SJSA1 (cell line): ENCODE data around the gene CTNNA3. TPM values are rescaled to one million over a fixed set of nuclear protein-coding genes. Genes with fewer than 3 reads are reported as not detected.

Experiments used
- DNase-seq, 2 experiments: peaks; one replicate each; pipeline ENCODE4 v3.0.0-alpha.2; 2015 to 2020; ENCODE audit warnings: low spot score in 2 of 2, low read depth in 1 of 2
- H3K27ac ChIP-seq: fragments of 250-450 bp; sonication (Bioruptor Pico); 2 replicates; pipeline ENCODE4 v1.5.1; 2020; ENCODE audit warnings: mild to moderate bottlenecking, moderate library complexity
- H3K27me3 ChIP-seq: fragments of 250-450 bp; sonication (Bioruptor Pico); replicated peaks from 2 replicates; pipeline ENCODE4 v1.5.1; 2020; ENCODE audit warnings: mild to moderate bottlenecking, moderate library complexity
- H3K36me3 ChIP-seq: fragments of 250-450 bp; sonication (Bioruptor Pico); 2 replicates; pipeline ENCODE4 v1.5.1; 2020; ENCODE audit warnings: mild to moderate bottlenecking
- H3K4me1 ChIP-seq: fragments of 250-450 bp; sonication (Bioruptor Pico); replicated peaks from 2 replicates; pipeline ENCODE4 v1.6.1; 2021; ENCODE audit warnings: mild to moderate bottlenecking
- H3K4me3 ChIP-seq: fragments of 250-450 bp; sonication (Bioruptor Pico); 2 replicates; pipeline ENCODE4 v1.5.1; 2020; ENCODE audit warnings: mild to moderate bottlenecking
- H3K9me3 ChIP-seq: fragments of 250-450 bp; sonication (Bioruptor Pico); replicated peaks from 2 replicates; pipeline ENCODE4 v1.5.1; 2020; ENCODE audit warnings: mild to moderate bottlenecking
- total RNA-seq: library from RNA; depleted of rRNA; stranded (reverse); fragments of >200 nt; shearing (Covaris generic); gene quantifications from 2 replicates; pipeline ENCODE4 v1.2.3, GENCODE V29; 2014

Gene CTNNA3
- total RNA-seq, 1 experiment from 2014 or later = 0.18 TPM

DNA sequence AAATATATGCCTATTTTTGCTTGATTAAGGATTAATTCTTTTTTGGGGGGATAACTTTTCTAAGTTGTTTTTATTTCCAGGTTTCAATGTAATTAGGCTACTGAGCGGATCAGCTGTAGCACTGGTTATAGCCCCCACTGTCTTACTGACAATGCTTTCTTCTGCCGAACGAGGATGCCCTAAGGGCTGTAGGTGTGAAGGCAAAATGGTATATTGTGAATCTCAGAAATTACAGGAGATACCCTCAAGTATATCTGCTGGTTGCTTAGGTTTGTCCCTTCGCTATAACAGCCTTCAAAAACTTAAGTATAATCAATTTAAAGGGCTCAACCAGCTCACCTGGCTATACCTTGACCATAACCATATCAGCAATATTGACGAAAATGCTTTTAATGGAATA lies 769.2 kb downstream of the CTNNA3 start:
- Histone ChIP-seq H3K4me1 (no peaks in the 10 kb centered on the region), H3K9me3 (no peaks in the 10 kb centered on the region), H3K27ac (no peak overlapping the region), H3K36me3 (no peaks in the 10 kb centered on the region), H3K27me3 (no peaks in the 10 kb centered on the region; the same call in 1 of the 2 replicates), H3K4me3 (no peak overlapping the region)
- DNase-seq = no peak

DNA sequence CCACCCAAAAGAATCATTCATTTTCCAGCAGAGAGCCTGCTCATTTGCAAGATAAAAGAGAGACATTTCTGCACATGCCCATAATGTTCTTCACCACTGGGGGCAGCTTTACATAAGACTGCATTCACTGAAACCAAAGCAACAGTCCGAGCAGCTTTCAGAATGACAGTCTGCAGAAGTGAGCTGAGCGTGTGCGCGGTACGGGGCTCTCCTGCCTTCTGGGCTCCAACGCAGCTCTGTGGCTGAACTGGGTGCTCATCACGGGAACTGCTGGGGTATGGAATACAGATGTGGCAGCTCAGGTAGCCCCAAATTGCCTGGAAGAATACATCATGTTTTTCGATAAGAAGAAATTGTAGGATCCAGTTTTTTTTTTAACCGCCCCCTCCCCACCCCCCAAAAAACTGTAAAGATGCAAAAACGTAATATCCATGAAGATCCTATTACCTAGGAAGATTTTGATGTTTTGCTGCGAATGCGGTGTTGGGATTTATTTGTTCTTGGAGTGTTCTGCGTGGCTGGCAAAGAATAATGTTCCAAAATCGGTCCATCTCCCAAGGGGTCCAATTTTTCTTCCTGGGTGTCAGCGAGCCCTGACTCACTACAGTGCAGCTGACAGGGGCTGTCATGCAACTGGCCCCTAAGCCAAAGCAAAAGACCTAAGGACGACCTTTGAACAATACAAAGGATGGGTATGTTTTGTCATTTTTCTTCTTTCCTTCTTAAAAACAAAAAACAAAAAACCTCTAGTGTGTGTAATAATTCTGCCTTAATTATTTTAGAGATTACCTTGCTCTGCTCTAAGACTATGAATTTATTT lies 769.9 kb downstream of the CTNNA3 start, which contains the start of gene LRRTM3:
Gene LRRTM3 (plus strand): TSS at position 141 of the 820 bp plus-strand sequence.
- Histone ChIP-seq H3K4me3 (no peak within 1 kb of the TSS), H3K4me1 (no peaks in the 10 kb centered on the region)
- DNase-seq = peak in 1 of 2 experiments; percentile 8

DNA sequence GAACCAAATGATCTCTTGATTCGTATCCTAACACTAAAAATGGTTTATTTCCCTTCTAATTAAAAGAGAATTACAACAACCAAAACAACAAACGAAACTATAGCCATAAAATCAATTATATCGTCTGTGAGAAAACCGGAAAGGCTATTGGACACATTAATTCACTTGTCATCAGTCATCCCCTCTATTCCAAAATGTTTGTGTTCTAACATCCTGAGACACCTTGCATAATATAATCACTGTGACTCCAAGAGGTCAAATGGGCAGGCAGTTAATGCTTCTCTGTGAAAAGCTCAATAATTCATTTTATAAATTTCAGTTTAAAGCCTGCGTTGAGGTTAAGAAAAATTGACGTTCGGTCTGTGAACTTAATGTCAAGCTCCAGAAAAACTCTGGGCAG lies 770.6 kb downstream of the CTNNA3 start:
- H3K36me3 ChIP-seq = no peaks in the 10 kb centered on the region
- H3K4me1 ChIP-seq = no peaks in the 10 kb centered on the region
- H3K27ac ChIP-seq = no peak overlapping the region
- no peaks in the 10 kb centered on the region; the same call in 1 of the 2 replicates for H3K27me3 ChIP-seq
- no peak for DNase-seq
- H3K9me3 ChIP-seq = no peaks in the 10 kb centered on the region
- H3K4me3 ChIP-seq = no peak overlapping the region

More for the DNA sequence above, 769.9 kb downstream of the CTNNA3 start, which contains the start of gene LRRTM3:
- H3K27ac ChIP-seq = no peak within 1 kb of the TSS
- H3K36me3 ChIP-seq = no peaks in the 10 kb centered on the region
- no peaks in the 10 kb centered on the region for H3K9me3 ChIP-seq
- H3K27me3 ChIP-seq = no peaks in the 10 kb centered on the region; the same call in 1 of the 2 replicates

DNA sequence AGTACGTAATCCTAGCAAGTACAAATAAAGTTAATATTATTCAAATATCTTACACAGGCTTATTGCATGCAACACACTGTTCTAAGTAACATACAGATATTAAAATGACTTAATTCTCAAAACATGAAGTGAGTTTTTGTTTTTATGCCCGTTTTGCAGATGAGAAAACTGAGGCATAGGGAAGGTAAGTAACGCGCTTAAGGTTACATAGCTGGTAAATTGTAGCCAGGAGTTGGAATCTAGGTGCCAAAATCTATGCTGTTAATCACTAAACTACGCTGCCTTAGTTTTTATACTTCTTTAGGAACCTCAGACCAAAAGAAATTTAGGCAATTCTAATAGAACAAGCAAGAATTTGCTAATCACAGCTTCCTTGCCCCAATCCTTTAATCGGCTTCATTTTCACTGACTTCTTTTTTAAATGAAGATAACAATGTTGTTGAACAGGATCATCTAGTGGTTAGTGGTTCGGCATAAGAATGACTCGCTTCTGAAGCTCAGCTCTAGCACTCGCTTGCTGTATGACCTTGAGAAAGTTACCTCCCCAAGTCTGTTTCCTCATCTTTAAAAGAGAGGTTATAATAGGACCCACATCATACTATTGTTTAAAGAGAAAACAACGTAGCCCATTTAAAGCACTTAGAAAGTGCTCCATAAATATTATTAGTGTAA lies 771.2 kb downstream of the CTNNA3 start:
- Histone ChIP-seq H3K4me3 (no peak overlapping the region), H3K4me1 (no peaks in the 10 kb centered on the region), H3K9me3 (no peaks in the 10 kb centered on the region), H3K36me3 (no peaks in the 10 kb centered on the region), H3K27me3 (no peaks in the 10 kb centered on the region; the same call in 1 of the 2 replicates), H3K27ac (no peak overlapping the region)
- no peak for DNase-seq

DNA sequence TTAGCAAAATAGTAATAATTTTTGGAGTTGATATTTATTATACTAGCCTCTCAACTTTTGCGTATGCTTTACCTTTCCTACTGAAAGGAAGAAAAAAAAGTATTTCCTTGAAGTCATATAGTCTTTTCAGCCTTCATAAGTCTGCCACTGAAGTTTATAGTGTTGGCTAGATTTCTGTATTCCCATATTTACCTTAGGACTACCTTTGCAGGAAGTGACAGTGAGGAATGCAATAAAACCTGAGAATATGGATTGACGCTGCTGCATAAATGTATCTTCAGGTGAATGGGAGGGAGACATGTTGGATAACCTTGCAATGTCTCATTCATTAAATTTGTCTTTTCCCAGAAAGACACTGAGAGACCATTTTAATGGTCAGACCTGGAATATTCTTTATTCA lies 776.7 kb downstream of the CTNNA3 start:
- no peak for DNase-seq
- Histone ChIP-seq H3K4me3 (no peak overlapping the region), H3K27me3 (no peaks in the 10 kb centered on the region), H3K36me3 (no peaks in the 10 kb centered on the region), H3K27ac (no peak overlapping the region), H3K4me1 (no peaks in the 10 kb centered on the region), H3K9me3 (no peaks in the 10 kb centered on the region)

DNA sequence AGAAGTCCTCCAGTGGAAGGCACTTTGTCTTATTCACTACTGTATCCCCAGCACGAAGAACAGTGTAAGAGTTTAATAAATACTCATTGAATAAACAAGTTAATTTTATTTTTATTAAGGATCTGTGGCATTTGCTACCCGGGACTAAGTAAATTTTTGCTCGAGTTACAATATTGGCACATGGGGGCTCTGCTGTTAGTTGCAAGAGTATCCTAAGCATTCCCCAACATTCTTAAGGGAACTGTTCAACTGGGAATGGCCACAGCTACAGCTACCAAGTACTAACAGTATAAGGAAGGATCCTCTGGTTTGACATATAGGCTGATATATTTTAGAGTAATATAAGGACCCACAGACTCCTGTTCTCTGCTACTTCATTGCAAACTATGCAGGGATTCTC lies 778.9 kb downstream of the CTNNA3 start:
- Histone ChIP-seq H3K27ac (no peak overlapping the region), H3K9me3 (no peaks in the 10 kb centered on the region), H3K4me3 (no peak overlapping the region), H3K36me3 (no peaks in the 10 kb centered on the region), H3K27me3 (no peaks in the 10 kb centered on the region), H3K4me1 (no peaks in the 10 kb centered on the region)
- no peak for DNase-seq

DNA sequence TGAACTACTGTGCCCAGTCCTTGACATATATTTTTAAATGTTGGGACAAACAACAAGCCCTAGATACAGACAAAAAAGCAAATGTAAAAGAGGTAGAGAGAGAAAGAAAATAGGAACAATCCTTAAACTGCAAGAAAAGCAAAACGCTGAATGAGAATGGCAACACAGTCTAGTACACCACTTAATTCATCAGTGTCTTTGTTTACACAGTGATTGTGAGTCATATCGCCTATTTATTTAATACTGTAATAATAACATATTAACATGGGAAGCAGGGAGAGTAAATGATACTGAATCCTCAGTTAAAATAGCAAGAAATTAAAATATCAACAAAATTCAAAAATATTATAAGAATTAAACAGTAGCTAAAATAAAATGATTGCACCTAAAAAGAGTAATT lies 780.0 kb downstream of the CTNNA3 start:
- no peaks in the 10 kb centered on the region for H3K9me3 ChIP-seq
- no peaks in the 10 kb centered on the region for H3K27me3 ChIP-seq
- no peaks in the 10 kb centered on the region for H3K4me1 ChIP-seq
- no peaks in the 10 kb centered on the region for H3K36me3 ChIP-seq
- no peak for DNase-seq
- H3K4me3 ChIP-seq = no peak overlapping the region
- no peak overlapping the region for H3K27ac ChIP-seq

DNA sequence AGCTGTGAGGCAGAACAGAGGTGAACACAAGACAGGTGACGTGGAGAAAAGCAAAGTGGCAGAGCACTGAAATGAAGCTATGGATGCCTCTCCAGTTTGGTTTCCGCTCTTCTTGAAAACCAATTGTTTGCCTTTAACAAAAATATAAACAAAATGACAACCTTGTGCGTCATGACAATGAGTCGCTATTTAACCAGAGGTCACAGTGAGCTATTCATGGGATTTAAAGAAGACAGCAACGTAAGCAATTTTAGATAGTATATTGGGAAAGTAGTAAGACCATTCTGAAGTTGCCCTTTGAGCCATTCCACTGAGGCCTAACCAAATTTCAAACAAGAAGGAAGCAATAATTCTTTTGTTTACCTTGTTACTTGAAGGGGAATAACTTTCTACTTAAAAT lies 785.3 kb downstream of the CTNNA3 start:
- Histone ChIP-seq H3K27ac (no peak overlapping the region), H3K36me3 (no peaks in the 10 kb centered on the region), H3K27me3 (no peaks in the 10 kb centered on the region), H3K4me3 (no peak overlapping the region), H3K9me3 (no peaks in the 10 kb centered on the region), H3K4me1 (no peaks in the 10 kb centered on the region)
- DNase-seq = no peak

DNA sequence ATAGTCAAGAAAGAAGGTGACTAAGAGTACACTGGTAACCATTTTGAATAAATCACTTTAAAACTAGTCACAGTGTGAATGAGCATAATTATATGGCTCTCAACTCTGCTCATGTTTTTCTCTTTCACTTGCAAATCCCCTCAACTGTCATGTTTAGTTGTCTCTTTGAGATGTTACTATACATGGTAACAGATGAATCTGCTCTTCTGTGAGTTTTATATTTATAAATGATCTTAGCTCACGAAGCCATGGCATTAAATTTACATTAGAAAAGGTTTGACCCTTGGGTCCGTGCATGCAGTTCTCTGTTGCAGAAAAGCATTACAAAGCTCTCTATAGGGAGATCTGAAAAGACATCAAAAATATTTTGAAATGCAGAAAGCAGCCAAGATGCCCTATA lies 803.1 kb downstream of the CTNNA3 start:
- Histone ChIP-seq H3K4me3 (no peak overlapping the region), H3K27me3 (no peaks in the 10 kb centered on the region), H3K27ac (no peak overlapping the region), H3K36me3 (no peaks in the 10 kb centered on the region), H3K9me3 (no peaks in the 10 kb centered on the region), H3K4me1 (no peaks in the 10 kb centered on the region)
- DNase-seq = no peak

DNA sequence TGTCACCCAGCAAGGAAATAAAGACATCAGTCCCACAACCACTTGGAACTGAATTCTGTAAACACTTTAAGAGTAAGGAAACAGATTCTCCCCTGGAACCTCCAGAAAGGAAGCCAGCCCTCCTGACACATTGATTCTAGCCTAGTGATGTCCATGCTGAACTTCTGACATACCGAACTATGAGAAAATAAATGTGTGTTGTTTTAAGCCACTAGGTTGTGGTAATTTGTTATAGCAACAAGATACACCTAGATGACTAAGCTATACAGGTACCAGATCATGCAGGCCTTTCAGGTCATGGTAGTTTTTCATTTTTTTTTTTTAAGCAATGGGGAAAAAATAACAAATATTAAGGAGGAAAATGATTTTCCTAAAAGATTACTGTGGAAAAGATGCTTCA lies 807.8 kb downstream of the CTNNA3 start:
- DNase-seq = no peak
- Histone ChIP-seq H3K4me1 (no peaks in the 10 kb centered on the region), H3K4me3 (no peak overlapping the region), H3K36me3 (no peaks in the 10 kb centered on the region), H3K9me3 (no peaks in the 10 kb centered on the region), H3K27me3 (no peaks in the 10 kb centered on the region), H3K27ac (no peak overlapping the region)

DNA sequence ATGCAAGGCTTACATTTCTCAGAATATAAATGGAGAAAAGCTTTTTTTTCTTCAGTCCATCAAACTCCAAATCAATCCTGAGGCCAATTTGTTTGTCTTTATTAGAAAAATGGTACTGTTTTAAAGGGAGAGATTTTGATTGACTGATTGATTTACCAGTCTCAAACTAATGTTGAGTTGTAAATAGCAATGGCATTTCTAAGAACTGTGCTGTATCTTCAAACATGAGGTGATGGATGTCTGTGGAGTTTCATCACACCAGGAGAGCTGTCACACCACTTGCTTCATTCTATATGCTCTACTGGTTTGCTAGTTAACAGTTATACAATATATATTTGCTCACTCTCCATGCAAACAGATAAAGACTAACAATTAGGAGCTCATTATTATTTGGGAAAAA lies 809.1 kb downstream of the CTNNA3 start:
- no peaks in the 10 kb centered on the region for H3K27me3 ChIP-seq
- H3K27ac ChIP-seq = no peak overlapping the region
- DNase-seq = no peak

DNA sequence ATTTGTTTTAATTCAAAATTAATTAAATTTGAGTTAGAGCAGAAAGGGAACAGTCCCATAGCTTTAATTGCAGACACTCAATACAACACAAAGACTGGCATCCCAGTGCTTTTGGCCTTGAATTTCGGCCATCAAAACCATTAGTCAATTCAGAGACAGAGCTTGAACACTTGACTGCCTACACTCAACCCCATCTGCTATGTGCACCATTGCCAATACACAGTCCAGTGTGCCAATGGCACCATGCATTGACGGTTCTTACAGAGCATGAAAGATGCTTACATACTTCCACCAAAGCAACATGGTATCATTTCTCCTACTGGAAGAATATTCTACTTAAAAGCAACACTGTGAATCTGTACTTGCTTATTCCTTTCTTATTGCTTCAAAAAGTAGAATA lies 813.7 kb downstream of the CTNNA3 start:
- Histone ChIP-seq H3K9me3 (no peaks in the 10 kb centered on the region), H3K4me1 (no peaks in the 10 kb centered on the region), H3K36me3 (no peaks in the 10 kb centered on the region), H3K27me3 (no peaks in the 10 kb centered on the region), H3K4me3 (no peak overlapping the region), H3K27ac (no peak overlapping the region)
- no peak for DNase-seq

More for the DNA sequence above, 809.1 kb downstream of the CTNNA3 start:
- Histone ChIP-seq H3K4me1 (no peaks in the 10 kb centered on the region), H3K36me3 (no peaks in the 10 kb centered on the region), H3K4me3 (no peak overlapping the region), H3K9me3 (no peaks in the 10 kb centered on the region)

DNA sequence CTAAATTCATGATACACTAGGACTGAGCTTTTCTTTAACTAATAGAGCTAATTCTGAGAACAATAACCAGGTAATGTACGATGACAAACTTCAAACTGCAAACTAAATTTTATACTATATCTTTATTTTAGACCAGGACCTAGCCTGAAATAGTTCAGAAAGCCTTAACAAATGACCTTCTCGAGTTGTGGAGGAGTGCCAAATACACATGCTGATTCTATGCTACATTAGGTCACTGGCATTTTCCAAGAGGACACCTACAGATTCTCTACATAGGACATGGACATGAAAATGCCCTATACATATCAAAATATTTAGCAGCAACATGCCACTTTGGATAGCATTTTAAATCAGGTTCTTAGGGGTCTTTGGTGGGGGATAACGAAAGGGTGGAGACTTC lies 814.2 kb downstream of the CTNNA3 start:
- no peak overlapping the region for H3K4me3 ChIP-seq
- H3K4me1 ChIP-seq = no peaks in the 10 kb centered on the region
- H3K27ac ChIP-seq = no peak overlapping the region
- no peaks in the 10 kb centered on the region for H3K27me3 ChIP-seq
- no peaks in the 10 kb centered on the region for H3K9me3 ChIP-seq
- H3K36me3 ChIP-seq = no peaks in the 10 kb centered on the region
- no peak for DNase-seq

DNA sequence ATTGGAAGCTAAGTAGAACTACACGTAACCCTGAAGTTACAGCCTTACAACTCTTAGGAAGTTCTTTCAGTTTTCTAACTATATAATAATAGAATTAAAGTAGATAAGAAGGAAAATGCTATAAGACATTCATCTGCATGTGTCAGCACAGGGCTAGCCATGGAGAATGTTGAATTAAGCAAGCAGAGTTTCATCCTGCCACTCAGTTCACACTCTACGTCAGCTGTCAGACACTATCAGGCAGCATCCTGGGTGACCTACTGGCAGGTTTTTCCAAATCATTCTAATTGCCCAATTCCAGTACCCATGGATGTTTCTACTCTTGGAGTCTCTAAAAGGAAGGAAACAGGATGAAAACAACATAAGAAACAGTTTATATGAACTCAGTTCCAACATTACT lies 815.2 kb downstream of the CTNNA3 start:
- Histone ChIP-seq H3K9me3 (no peaks in the 10 kb centered on the region), H3K36me3 (no peaks in the 10 kb centered on the region), H3K4me1 (no peaks in the 10 kb centered on the region), H3K27ac (no peak overlapping the region), H3K27me3 (no peaks in the 10 kb centered on the region), H3K4me3 (no peak overlapping the region)
- no peak for DNase-seq
